H9 (cell line): Measurements from ENCODE around the gene ACTL7B. TPM values are rescaled to one million over a fixed set of nuclear protein-coding genes. Genes with fewer than 3 reads are reported as not detected.

Source experiments
- DNase-seq: peaks from one replicate; pipeline ENCODE4 v3.0.0-alpha.2; 2017
- H2AFZ ChIP-seq: one replicate; pipeline ENCODE4 v1.6.1; 2013; ENCODE audit warnings: mild to moderate bottlenecking, low read length, control low read depth, moderate library complexity
- H2AK5ac ChIP-seq: 2 replicates; pipeline ENCODE4 v1.6.1; 2013; ENCODE audit warnings: low read length, control low read depth, mixed read lengths; ENCODE audit not compliant: insufficient read length
- H2BK120ac ChIP-seq: one replicate; pipeline ENCODE4 v1.6.1; 2013; ENCODE audit warnings: low read depth, mild to moderate bottlenecking, low read length, control low read depth, inconsistent platforms; ENCODE audit not compliant: poor library complexity, severe bottlenecking
- H2BK12ac ChIP-seq: 2 replicates; pipeline ENCODE4 v1.6.1; 2013; ENCODE audit warnings: low read length, control low read depth, mixed read lengths, low read depth; ENCODE audit not compliant: insufficient read length
- H2BK15ac ChIP-seq: 2 replicates; pipeline ENCODE4 v1.6.1; 2013; ENCODE audit warnings: low read depth, low read length, control low read depth
- H2BK20ac ChIP-seq: one replicate; pipeline ENCODE4 v1.6.1; 2013; ENCODE audit warnings: low read depth, mild to moderate bottlenecking, low read length, control low read depth, inconsistent platforms; ENCODE audit not compliant: poor library complexity, severe bottlenecking
- H2BK5ac ChIP-seq: 2 replicates; pipeline ENCODE4 v1.6.1; 2013; ENCODE audit warnings: low read length, control low read depth, mixed read lengths; ENCODE audit not compliant: insufficient read length
- H3K14ac ChIP-seq: 2 replicates; pipeline ENCODE4 v1.6.1; 2013; ENCODE audit warnings: low read length, control low read depth; ENCODE audit not compliant: insufficient read depth
- H3K18ac ChIP-seq: 2 replicates; pipeline ENCODE4 v1.6.1; 2013; ENCODE audit warnings: low read depth, mild to moderate bottlenecking, mixed read lengths, low read length, control low read depth; ENCODE audit not compliant: insufficient read length
- H3K23ac ChIP-seq: 2 replicates; pipeline ENCODE4 v1.6.1; 2013; ENCODE audit warnings: low read length, control low read depth, mixed read lengths, low read depth; ENCODE audit not compliant: insufficient read length
- H3K23me2 ChIP-seq: 2 replicates; pipeline ENCODE4 v1.6.1; 2013; ENCODE audit warnings: low read depth, mild to moderate bottlenecking, mixed read lengths, low read length, control low read depth; ENCODE audit not compliant: insufficient read length, poor library complexity, severe bottlenecking
- H3K27ac ChIP-seq: 2 replicates; pipeline ENCODE4 v1.5.1; 2013; ENCODE audit warnings: low read length, control low read depth, mixed read lengths, low read depth; ENCODE audit not compliant: insufficient read length
- H3K27me3 ChIP-seq: 2 replicates; pipeline ENCODE4 v1.6.1; 2013; ENCODE audit warnings: low read length, control low read depth, inconsistent platforms; ENCODE audit not compliant: insufficient read depth
- H3K4ac ChIP-seq: 2 replicates; pipeline ENCODE4 v1.6.1; 2013; ENCODE audit warnings: low read depth, mild to moderate bottlenecking, control low read depth, inconsistent platforms, low read length, moderate library complexity
- H3K4me1 ChIP-seq: 2 replicates; pipeline ENCODE4 v1.6.1; 2013; ENCODE audit warnings: low read length, control low read depth, inconsistent platforms; ENCODE audit not compliant: insufficient read depth
- H3K4me2 ChIP-seq: 2 replicates; pipeline ENCODE4 v1.6.1; 2013; ENCODE audit warnings: low read length, control low read depth, mixed read lengths; ENCODE audit not compliant: insufficient read length, insufficient read depth
- H3K56ac ChIP-seq: 2 replicates; pipeline ENCODE4 v1.6.1; 2013; ENCODE audit warnings: low read depth, mild to moderate bottlenecking, mixed read lengths, low read length, control low read depth; ENCODE audit not compliant: insufficient read length
- H3K79me1 ChIP-seq: 2 replicates; pipeline ENCODE4 v1.6.1; 2013; ENCODE audit warnings: low read depth, mild to moderate bottlenecking, moderate library complexity, low read length, control low read depth, inconsistent platforms; ENCODE audit not compliant: insufficient read depth, poor library complexity, severe bottlenecking
- H3K79me2 ChIP-seq: 2 replicates; pipeline ENCODE4 v1.6.1; 2013; ENCODE audit warnings: low read length, control low read depth, inconsistent platforms; ENCODE audit not compliant: insufficient read depth
- H3K9ac ChIP-seq: 2 replicates; pipeline ENCODE4 v1.6.1; 2013; ENCODE audit warnings: low read length, control low read depth, mixed read lengths; ENCODE audit not compliant: insufficient read length; ENCODE audit errors: extremely low read depth
- H3K9me3 ChIP-seq: one replicate; pipeline ENCODE4 v1.6.1; 2013; ENCODE audit warnings: low read depth, low read length, inconsistent platforms; ENCODE audit not compliant: control insufficient read depth
- H3T11ph ChIP-seq: one replicate; pipeline ENCODE4 v1.6.1; 2013; ENCODE audit warnings: mild to moderate bottlenecking, low read length, control low read depth, inconsistent platforms
- H4K20me1 ChIP-seq: one replicate; pipeline ENCODE4 v1.6.1; 2013; ENCODE audit not compliant: control insufficient read depth, insufficient read length, insufficient read depth
- H4K5ac ChIP-seq: 2 replicates; pipeline ENCODE4 v1.6.1; 2013; ENCODE audit warnings: low read depth, mild to moderate bottlenecking, mixed read lengths, low read length, control low read depth; ENCODE audit not compliant: insufficient read length
- H4K8ac ChIP-seq: replicated peaks from 2 replicates; pipeline ENCODE4 v1.6.1; 2013; ENCODE audit warnings: low read length, control low read depth, mixed read lengths, low read depth; ENCODE audit not compliant: insufficient read length
- H4K91ac ChIP-seq: 2 replicates; pipeline ENCODE4 v1.6.1; 2013; ENCODE audit warnings: low read depth, mild to moderate bottlenecking, moderate library complexity, mixed read lengths, low read length, control low read depth; ENCODE audit not compliant: insufficient read length
- H3K27ac Mint-ChIP-seq, 3 experiments: 2 replicates in 2 of 3; 3 replicates in 1 of 3; pipeline ENCODE4 v1.8.0; 2020 to 2021; ENCODE audit warnings: mixed read lengths in 3 of 3, mild to moderate bottlenecking in 1 of 3, moderate library complexity in 1 of 3
- H3K27me3 Mint-ChIP-seq: 2 replicates; pipeline ENCODE4 v1.8.0; 2021; ENCODE audit warnings: low read depth, mild to moderate bottlenecking, moderate library complexity, mixed read lengths
- H3K36me3 Mint-ChIP-seq, 3 experiments: 2 replicates in 2 of 3; 3 replicates in 1 of 3; pipeline ENCODE4 v1.8.0; 2020 to 2021; ENCODE audit warnings: low read depth in 3 of 3, mixed read lengths in 3 of 3; ENCODE audit not compliant: insufficient read depth in 1 of 3
- H3K4me1 Mint-ChIP-seq, 2 experiments: 2 replicates each; pipeline ENCODE4 v1.8.0; 2020; ENCODE audit warnings: mixed read lengths in 2 of 2
- H3K4me3 Mint-ChIP-seq, 2 experiments: 2 replicates in 1 of 2; 3 replicates in 1 of 2; pipeline ENCODE4 v1.8.0; 2020 to 2021; ENCODE audit warnings: mild to moderate bottlenecking in 2 of 2, mixed read lengths in 2 of 2, moderate library complexity in 1 of 2
- H3K9me3 Mint-ChIP-seq, 2 experiments: 2 replicates in 1 of 2; 3 replicates in 1 of 2; pipeline ENCODE4 v1.8.0; 2020; ENCODE audit warnings: mild to moderate bottlenecking in 2 of 2, mixed read lengths in 2 of 2, moderate library complexity in 1 of 2
- CTCF ChIP-seq: fragments of 200-600 bp; sonication (generic); conservative IDR thresholded peaks from 3 replicates; pipeline ENCODE4 v1.8.0; 2021; ENCODE audit warnings: antibody characterized with exemption, mild to moderate bottlenecking
- WGBS: extraction: QIAGEN DNeasy Blood & Tissue Kit; methylation state at CpG from one replicate; pipeline ENCODE4 v1.1.7; 2013; ENCODE audit warnings: missing lambda C conversion rate, low lambda C conversion rate, mixed read lengths; ENCODE audit not compliant: insufficient read length; ENCODE audit errors: extremely low coverage; 5-methylcytosine and 5-hydroxymethylcytosine counted together
- total RNA-seq: library from RNA; stranded (reverse); gene quantifications from 2 replicates; pipeline ENCODE4 v1.2.1, GENCODE V29; 2021

Gene ACTL7B
- total RNA-seq, 1 experiment from 2014 or later, result 0.09 TPM

- no peaks in the 10 kb centered on the region for H3K36me3 Mint-ChIP-seq
- no peaks in the 10 kb centered on the region for H3K23me2 ChIP-seq
- H2AFZ ChIP-seq, result no peak overlapping the region
- no peaks in the 10 kb centered on the region for H3K79me1 ChIP-seq
- no peak overlapping the region; the same call in 1 of the 2 replicates for H3K14ac ChIP-seq
- no peak overlapping the region for H3T11ph ChIP-seq
- DNase-seq, result no peak
- no peak overlapping the region for H3K9ac ChIP-seq
- no peak overlapping the region for H3K4me3 Mint-ChIP-seq
- no peak overlapping the region for H2BK20ac ChIP-seq
- no peaks in the 10 kb centered on the region; the same call in 1 of the 2 replicates for H3K27me3 Mint-ChIP-seq
- H4K20me1 ChIP-seq, result no peaks in the 10 kb centered on the region
- H3K4me1 Mint-ChIP-seq, result no peaks in the 10 kb centered on the region
- H3K56ac ChIP-seq, result no peak overlapping the region
- H3K9me3 Mint-ChIP-seq, result no peaks in the 10 kb centered on the region
- no peak overlapping the region for H3K4me2 ChIP-seq
- H2AK5ac ChIP-seq, result no peak overlapping the region
- H3K23ac ChIP-seq, result no peak overlapping the region
- H2BK120ac ChIP-seq, result no peak overlapping the region
- H3K4ac ChIP-seq, result no peak overlapping the region
- no peak overlapping the region for H2BK5ac ChIP-seq
- H3K18ac ChIP-seq, result no peak overlapping the region
- H4K8ac ChIP-seq, result no peak overlapping the region
- no peak overlapping the region for H3K27ac ChIP-seq
- H3K79me2 ChIP-seq, result no peaks in the 10 kb centered on the region
- no peak overlapping the region for H2BK15ac ChIP-seq
- H3K27ac Mint-ChIP-seq, result no peak overlapping the region
- no peaks in the 10 kb centered on the region for H3K9me3 ChIP-seq
- no peaks in the 10 kb centered on the region for H3K27me3 ChIP-seq
- H4K91ac ChIP-seq, result no peak overlapping the region
- no peaks in the 10 kb centered on the region for H3K4me1 ChIP-seq
- H4K5ac ChIP-seq, result no peak overlapping the region
- no peak for TF ChIP-seq CTCF
- H2BK12ac ChIP-seq, result no peak overlapping the region
- WGBS, result no CpG with 5 or more reads among the region's 25 CpGs
Measured at GRCh38 chr9:108855529-108855886, 278 bp downstream of the ACTL7B start.
